Ovary (tissue), 9 donors: ENCODE measurements around the gene OTUD5. TPM values are rescaled to one million over a fixed set of nuclear protein-coding genes. Genes with fewer than 3 reads are reported as not detected.
A peak's percentile ranks its signal among the peaks of the same experiment; 100 is the strongest.

Experiments
- DNase-seq, 5 donors: peaks; one replicate each; pipeline ENCODE4 v3.0.0-alpha.2; 2019 to 2020
- H3K27ac ChIP-seq, 2 donors: fragments of 200-600 bp; one replicate each; pipeline versions ENCODE4 v1.5.1 to v1.8.0; 2019 to 2022
- H3K27me3 ChIP-seq: fragments of 200-600 bp; one replicate; pipeline ENCODE4 v1.8.0; 2022
- H3K36me3 ChIP-seq: fragments of 200-600 bp; sonication (generic); one replicate; pipeline ENCODE4 v1.5.1; 2019
- H3K4me1 ChIP-seq: one replicate; pipeline ENCODE4 v1.8.1; 2013; ENCODE audit warnings: mild to moderate bottlenecking, moderate library complexity; ENCODE audit not compliant: insufficient read depth
- H3K4me3 ChIP-seq: fragments of 200-600 bp; sonication (generic); one replicate; pipeline ENCODE4 v1.5.1; 2017
- H3K9me3 ChIP-seq, 2 donors: fragments of 200-600 bp in 1 of 2; sonication (generic) in 1 of 2; one replicate each; pipeline versions ENCODE4 v1.5.1 to v1.8.1; 2013 to 2019; ENCODE audit warnings: mild to moderate bottlenecking in 1 of 2, moderate library complexity in 1 of 2
- CTCF ChIP-seq, 3 donors: fragments of 450-650 bp in 2 of 3; fragments of 200-600 bp in 1 of 3; IDR thresholded peaks; one replicate each; pipeline versions ENCODE4 v1.5.1 to v1.8.0; 2016 to 2022; ENCODE audit warnings: antibody characterized with exemption in 3 of 3, mild to moderate bottlenecking in 1 of 3
- EP300 ChIP-seq: sonication (generic); formaldehyde crosslinking; IDR thresholded peaks from one replicate; pipeline ENCODE4 v1.6.1; 2017; ENCODE audit warnings: antibody characterized with exemption
- POLR2A ChIP-seq: fragments of 450-650 bp; IDR thresholded peaks from one replicate; pipeline ENCODE4 v1.6.1; 2017; ENCODE audit warnings: antibody characterized with exemption, mild to moderate bottlenecking, moderate library complexity
- WGBS, 3 donors: extraction: QIAGEN DNeasy Blood & Tissue Kit in 1 of 3; methylation state at CpG; one replicate each; pipeline versions ENCODE4 v1.1.5 to v1.1.7; 2013 to 2017; 5-methylcytosine and 5-hydroxymethylcytosine counted together
- intact Hi-C, 4 donors: fragments of 100-400 bp; cut with DNase I; formaldehyde crosslinking; loops; one replicate each; pipeline versions ENCODE4 v1.11.0 to v1.15.1; 2022 to 2023
- polyA plus RNA-seq, 2 donors: library from polyadenylated mRNA; stranded (reverse); fragments of 200-250 nt in 1 of 2; fragments of 350-450 nt in 1 of 2; fragmentation: Illumina TruSeq in 1 of 2; extraction: RNeasy Lipid Tissue Mini Kit (QIAGEN cat#74804) in 1 of 2; gene quantifications; one replicate each; pipeline ENCODE4 v1.2.3, GENCODE V29; 2013 to 2014
- total RNA-seq, 7 donors: library from RNA; depleted of rRNA in 2 of 7; stranded (reverse); fragments of >200 nt in 2 of 7; fragmentation: NEBNext Ultra II Directional in 3 of 7; extraction: Animal tissue kit (Norgen Biotek cat#: 25700) in 3 of 7; gene quantifications; one replicate each; pipeline versions ENCODE4 v1.1.0 to v1.2.4, GENCODE V29; 2016 to 2023
- donor health status: DM: no; HTN: no; CAD: no; lungs with moderate emphysema.
- donor health status: DM: no; HTN: no; CAD: no.
- donor health status: Bipolar disorder and iron deficiency.
- donor health status: DM: yes; HTN: yes; CAD: no.
- donor health status: DM: no; HTN: no; CAD: no.
- donor health status: DM: yes; HTN: yes; CAD: no.

OTUD5 gene
- total and polyA plus RNA-seq, 9 donors: 25.8 to 72.7 (median 53.8) TPM

GRCh38 chrX:48966796-48967579 lies 9.6 kb upstream of the OTUD5 start:
- no peak for DNase-seq
- Histone ChIP-seq H3K9me3 (no peaks in the 10 kb centered on the region), H3K4me3 (no peak overlapping the region), H3K27ac (no peak overlapping the region), H3K27me3 (no peaks in the 10 kb centered on the region), H3K36me3 (no peaks in the 10 kb centered on the region), H3K4me1 (no peaks in the 10 kb centered on the region)
- intact Hi-C loops: no loop called here
- TF ChIP-seq EP300: no peak
- no peak for TF ChIP-seq POLR2A
- TF ChIP-seq CTCF (IDR thresholded peaks at IDR 0.05): no peak
- 71 to 79% (median 72%) methylated on average over 15 of the region's 15 CpGs for WGBS, 3 donors

GRCh38 chrX:48965959-48966358 lies 8.6 kb upstream of the OTUD5 start:
- H3K9me3 ChIP-seq: no peaks in the 10 kb centered on the region
- no peaks in the 10 kb centered on the region for H3K27me3 ChIP-seq
- no peak overlapping the region for H3K27ac ChIP-seq
- intact Hi-C loops: no loop called here
- TF ChIP-seq POLR2A (no peak), CTCF (IDR thresholded peaks at IDR 0.05) (no peak), EP300 (no peak)
- H3K4me1 ChIP-seq: no peaks in the 10 kb centered on the region
- 87 to 93% (median 88%) methylated on average over 14 of the region's 14 CpGs for WGBS, 3 donors
- DNase-seq: no peak
- H3K36me3 ChIP-seq: no peaks in the 10 kb centered on the region
- no peak overlapping the region for H3K4me3 ChIP-seq

- Histone ChIP-seq H3K27me3 (no peaks in the 10 kb centered on the region), H3K4me1 (no peaks in the 10 kb centered on the region), H3K4me3 (no peak overlapping the region), H3K27ac (no peak overlapping the region), H3K9me3 (no peaks in the 10 kb centered on the region), H3K36me3 (no peaks in the 10 kb centered on the region)
- 34 to 37% (median 35%) methylated on average over 5 of the region's 5 CpGs for WGBS, 3 donors
- TF ChIP-seq CTCF (IDR thresholded peaks at IDR 0.05) (no peak), EP300 (no peak), POLR2A (no peak)
- peak in 1 of 5 donors; percentile 47 for DNase-seq
- intact Hi-C loops: no loop called here
Measured at GRCh38 chrX:48961585-48962091, 4.2 kb upstream of the OTUD5 start.

- intact Hi-C loops: no loop called here
- no peak for DNase-seq
- no peak for TF ChIP-seq EP300
- TF ChIP-seq CTCF (IDR thresholded peaks at IDR 0.05): no peak
- no peak for TF ChIP-seq POLR2A
Measured at GRCh38 chrX:48960291-48960690, 2.9 kb upstream of the OTUD5 start.

More at GRCh38 chrX:48960291-48960690, 2.9 kb upstream of the OTUD5 start:
- Histone ChIP-seq H3K27ac (no peak overlapping the region), H3K4me3 (no peak overlapping the region), H3K27me3 (no peaks in the 10 kb centered on the region), H3K9me3 (no peaks in the 10 kb centered on the region), H3K4me1 (no peaks in the 10 kb centered on the region), H3K36me3 (no peaks in the 10 kb centered on the region)
- 64 to 73% (median 68%) methylated on average over 2 of the region's 2 CpGs for WGBS, 3 donors
